LNCaP clone FGC (cell line): ENCODE data around the gene GPR17.

ENCODE experiments used
- DNase-seq: peaks from one replicate; pipeline ENCODE4 v3.0.0-alpha.2; 2011; ENCODE audit warnings: low read depth
- H3K4me3 ChIP-seq: 2 replicates; pipeline ENCODE4 v1.5.1; 2011; ENCODE audit warnings: mild to moderate bottlenecking, low read depth, low read length, control low read depth
- CTCF ChIP-seq: IDR thresholded peaks from 2 replicates; pipeline ENCODE4 v1.5.1; 2012; ENCODE audit warnings: mild to moderate bottlenecking; ENCODE audit not compliant: control insufficient read depth, insufficient read depth; ENCODE audit errors: extremely low read depth

Gene GPR17

GRCh38 chr2:127622561-127623387 is 23.2 kb upstream of the GPR17 start:
- H3K4me3 ChIP-seq = no peak overlapping the region
- no peak for TF ChIP-seq CTCF
- DNase-seq = no peak

DNA sequence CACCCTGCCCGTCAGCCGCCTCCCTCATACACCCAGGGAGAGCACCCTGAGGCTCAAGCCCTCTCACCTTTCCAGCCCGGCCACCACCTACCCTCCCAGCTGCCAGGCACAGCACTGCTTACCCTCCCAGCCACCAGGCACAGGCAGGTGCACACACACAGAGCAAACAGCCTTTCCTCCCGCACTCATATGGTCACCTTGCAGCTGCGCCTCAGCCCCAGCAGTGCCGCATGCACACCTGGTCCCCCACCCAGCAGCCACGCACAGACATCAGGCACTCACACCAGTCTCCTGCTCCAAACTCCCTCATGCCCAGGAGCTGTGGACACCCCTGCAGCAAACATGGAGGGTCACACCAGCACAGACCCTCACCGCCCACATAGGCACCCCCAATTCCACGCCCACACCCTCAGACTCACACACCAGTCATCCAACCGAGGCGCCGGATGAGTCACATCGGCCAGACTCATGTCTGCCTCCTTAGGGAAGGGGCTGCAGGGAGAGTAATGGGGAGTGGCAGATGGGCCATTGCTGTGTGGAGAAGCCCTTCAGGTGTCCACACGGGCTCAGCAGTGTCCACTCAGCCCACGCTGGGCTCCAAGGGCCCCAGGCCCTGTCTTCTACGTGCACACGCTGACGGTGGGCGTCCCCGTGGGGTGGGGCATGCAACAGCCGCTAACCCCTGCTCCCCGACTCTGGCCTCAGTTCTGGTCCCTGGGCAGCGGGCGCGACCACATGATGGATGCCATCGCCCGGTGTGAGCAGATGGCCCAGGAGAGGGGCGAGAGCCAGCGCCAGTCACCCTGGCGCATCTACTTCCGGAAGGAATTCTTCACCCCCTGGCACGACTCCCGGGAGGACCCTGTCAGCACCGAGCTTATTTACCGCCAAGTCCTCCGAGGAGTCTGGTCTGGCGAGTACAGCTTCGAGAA is 22.3 kb upstream of the GPR17 start:
- TF ChIP-seq CTCF = no peak
- DNase-seq = no peak
- H3K4me3 ChIP-seq = no peak overlapping the region

DNA sequence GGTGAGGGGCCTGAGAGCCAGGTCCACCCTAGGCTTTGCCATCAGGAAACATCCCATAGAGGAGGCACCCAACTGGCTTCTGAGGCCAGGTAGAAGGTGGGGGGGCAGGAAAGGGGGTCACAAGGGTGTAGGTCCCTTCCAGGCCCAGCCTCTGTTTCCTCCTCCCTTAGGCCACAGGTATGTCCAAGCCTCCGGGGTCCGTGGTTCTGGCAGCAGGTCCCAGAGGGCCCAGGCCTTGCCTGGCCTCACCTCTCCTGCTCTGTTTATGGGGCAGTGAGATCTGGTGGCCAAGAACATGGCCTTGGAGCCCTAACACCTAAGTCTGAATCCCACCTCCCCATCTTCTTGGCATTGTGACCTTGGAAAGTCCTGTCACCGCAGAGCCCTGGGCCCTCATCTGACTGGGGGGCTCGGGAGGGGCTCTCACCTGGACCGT is 21.6 kb upstream of the GPR17 start:
- TF ChIP-seq CTCF = no peak
- no peak for DNase-seq
- no peak overlapping the region for H3K4me3 ChIP-seq

GRCh38 chr2:127624756-127625571 is 21.0 kb upstream of the GPR17 start:
- H3K4me3 ChIP-seq = no peak overlapping the region
- TF ChIP-seq CTCF = no peak
- DNase-seq = no peak

- no peak overlapping the region for H3K4me3 ChIP-seq
- DNase-seq = no peak
- no peak for TF ChIP-seq CTCF
These were observed 20.4 kb upstream of the GPR17 start for GRCh38 chr2:127625572-127625951.

GRCh38 chr2:127626175-127626574 is 19.8 kb upstream of the GPR17 start:
- no peak for DNase-seq
- H3K4me3 ChIP-seq = no peak overlapping the region
- no peak for TF ChIP-seq CTCF
